Caco-2 (cell line): Measurements from ENCODE around the gene HSPA12A. TPM values are rescaled to one million over a fixed set of nuclear protein-coding genes. Genes with fewer than 3 reads are reported as not detected.

Experiments
- BruUV-seq: library from RNA; stranded (reverse); fragments of 400-500 nt; replicated peaks from 2 replicates; lab custom pipeline; 2021; lab: Mats Ljungman, UMichigan
- CTCF ChIA-PET: fragments of 300-600 bp; sonication (Branson Sonifier 250); formaldehyde crosslinking; loops from one replicate; lab custom pipeline; 2022; ENCODE audit warnings: antibody characterized with exemption; lab: Charles Lee
- POLR2A ChIA-PET: fragments of 300-600 bp; sonication (Branson Sonifier 250); formaldehyde crosslinking; loops from one replicate; lab custom pipeline; 2022; ENCODE audit warnings: antibody characterized with exemption; lab: Charles Lee
- DNase-seq, 2 experiments: peaks; one replicate each; pipeline versions ENCODE4 v3.0.0 to v3.0.0-alpha.2; 2020 to 2022
- H3K27me3 ChIP-seq: replicated peaks from 2 replicates; pipeline ENCODE4 v1.6.0; 2011; ENCODE audit warnings: low read length; ENCODE audit not compliant: control insufficient read depth, insufficient read depth
- H3K36me3 ChIP-seq: 2 replicates; pipeline ENCODE4 v1.5.1; 2011; ENCODE audit warnings: low read length; ENCODE audit not compliant: control insufficient read depth, insufficient read depth
- H3K4me1 ChIP-seq: fragments of 250-450 bp; sonication (Bioruptor Pico); 2 replicates; pipeline ENCODE4 v1.5.1; 2020; ENCODE audit warnings: mild to moderate bottlenecking
- H3K4me3 ChIP-seq: 2 replicates; pipeline ENCODE4 v1.5.1; 2011; ENCODE audit warnings: low read depth, mild to moderate bottlenecking, control low read depth, low read length
- H3K9me3 ChIP-seq: fragments of 250-450 bp; sonication (Bioruptor Pico); 2 replicates; pipeline ENCODE4 v1.5.1; 2020; ENCODE audit warnings: mild to moderate bottlenecking, moderate library complexity
- H3K27ac Mint-ChIP-seq: one replicate; pipeline ENCODE4 v1.8.0; 2022; ENCODE audit warnings: mixed read lengths; ENCODE audit not compliant: unreplicated experiment
- H3K27me3 Mint-ChIP-seq: one replicate; pipeline ENCODE4 v1.8.0; 2022; ENCODE audit warnings: mixed read lengths; ENCODE audit not compliant: insufficient read depth, unreplicated experiment
- H3K36me3 Mint-ChIP-seq: one replicate; pipeline ENCODE4 v1.8.0; 2022; ENCODE audit warnings: mild to moderate bottlenecking, mixed read lengths; ENCODE audit not compliant: insufficient read depth, unreplicated experiment
- H3K4me1 Mint-ChIP-seq: one replicate; pipeline ENCODE4 v1.8.0; 2022; ENCODE audit warnings: low read depth, mixed read lengths; ENCODE audit not compliant: unreplicated experiment
- H3K4me3 Mint-ChIP-seq: one replicate; pipeline ENCODE4 v1.8.0; 2022; ENCODE audit warnings: mild to moderate bottlenecking, moderate library complexity, mixed read lengths; ENCODE audit not compliant: unreplicated experiment
- H3K9me3 Mint-ChIP-seq: one replicate; pipeline ENCODE4 v1.8.0; 2022; ENCODE audit warnings: mixed read lengths; ENCODE audit not compliant: unreplicated experiment
- CTCF ChIP-seq, 2 experiments: fragments of 200-600 bp in 1 of 2; IDR thresholded peaks; 1 replicate in 1 of 2; 2 replicates in 1 of 2; pipeline versions ENCODE4 v1.5.1 to v1.8.0; 2011 to 2022; ENCODE audit warnings: antibody characterized with exemption in 1 of 2, control low read depth in 1 of 2, inconsistent platforms in 1 of 2, low read depth in 1 of 2, low read length in 1 of 2, mild to moderate bottlenecking in 1 of 2, moderate library complexity in 1 of 2; ENCODE audit not compliant: insufficient read depth in 1 of 2, severe bottlenecking in 1 of 2, unreplicated experiment in 1 of 2
- intact Hi-C: fragments of 100-400 bp; cut with micrococcal nuclease; formaldehyde crosslinking; loops from one replicate; pipeline ENCODE4 v1.10.0; 2022; ENCODE audit not compliant: unreplicated experiment
- total RNA-seq: library from RNA; stranded (reverse); gene quantifications from 2 replicates; pipeline ENCODE4 v1.2.3, GENCODE V29; 2022

Gene HSPA12A
- total RNA-seq, 1 experiment from 2014 or later, result 27.0 TPM

- H3K36me3 ChIP-seq, result no peaks in the 10 kb centered on the region
- CTCF ChIA-PET, result no interaction called here
- no peak for DNase-seq
- no peaks in the 10 kb centered on the region for H3K4me1 ChIP-seq
- no peak overlapping the region for H3K27ac Mint-ChIP-seq
- no peaks in the 10 kb centered on the region for H3K4me1 Mint-ChIP-seq
- TF ChIP-seq CTCF (IDR thresholded peaks at IDR 0.05; ENCODE audit: insufficient read depth in 1 of 2, low read depth in 1 of 2, low read length in 1 of 2, severe bottlenecking in 1 of 2, unreplicated experiment in 1 of 2), result no peak
- no peak overlapping the region for H3K4me3 Mint-ChIP-seq
- H3K9me3 Mint-ChIP-seq, result no peaks in the 10 kb centered on the region
- H3K9me3 ChIP-seq, result no peaks in the 10 kb centered on the region
- BruUV-seq, result no TSS peak
- H3K4me3 ChIP-seq, result no peak overlapping the region
- peaks cover 3% of the 10 kb centered on the region for H3K27me3 Mint-ChIP-seq
- intact Hi-C loops, result no loop called here
- POLR2A ChIA-PET, result no interaction called here
- H3K27me3 ChIP-seq, result no peaks in the 10 kb centered on the region
- no peaks in the 10 kb centered on the region for H3K36me3 Mint-ChIP-seq
Observed at GRCh38 chr10:116664631-116665030, 77.7 kb downstream of the HSPA12A start.

- BruUV-seq, result no TSS peak
- POLR2A ChIA-PET, result no interaction called here
Observed at GRCh38 chr10:116663342-116663741, 79.0 kb downstream of the HSPA12A start.

GRCh38 chr10:116660860-116661259, 81.5 kb downstream of the HSPA12A start:
- intact Hi-C loops, result no loop called here
- TF ChIP-seq CTCF (IDR thresholded peaks at IDR 0.05; ENCODE audit: insufficient read depth in 1 of 2, low read depth in 1 of 2, low read length in 1 of 2, severe bottlenecking in 1 of 2, unreplicated experiment in 1 of 2), result no peak
- peaks cover 3% of the 10 kb centered on the region for H3K27me3 Mint-ChIP-seq

More at GRCh38 chr10:116663342-116663741, 79.0 kb downstream of the HSPA12A start:
- H3K4me1 ChIP-seq, result no peaks in the 10 kb centered on the region
- no peak for DNase-seq
- no peak for TF ChIP-seq CTCF (IDR thresholded peaks at IDR 0.05; ENCODE audit: insufficient read depth in 1 of 2, low read depth in 1 of 2, low read length in 1 of 2, severe bottlenecking in 1 of 2, unreplicated experiment in 1 of 2)
- H3K27me3 Mint-ChIP-seq, result peaks cover 3% of the 10 kb centered on the region
- H3K9me3 ChIP-seq, result no peaks in the 10 kb centered on the region
- H3K27me3 ChIP-seq, result no peaks in the 10 kb centered on the region
- no peaks in the 10 kb centered on the region for H3K4me1 Mint-ChIP-seq
- H3K36me3 Mint-ChIP-seq, result no peaks in the 10 kb centered on the region
- CTCF ChIA-PET, result interaction anchor here (1.1 kb wide), 1 partner anchor 36 kb away, joined by 3 read pairs; no protein-coding TSS in a partner anchor
- H3K27ac Mint-ChIP-seq, result no peak overlapping the region
- H3K36me3 ChIP-seq, result no peaks in the 10 kb centered on the region
- no peak overlapping the region for H3K4me3 ChIP-seq
- intact Hi-C loops, result no loop called here
- no peaks in the 10 kb centered on the region for H3K9me3 Mint-ChIP-seq
- no peak overlapping the region for H3K4me3 Mint-ChIP-seq

More at GRCh38 chr10:116660860-116661259, 81.5 kb downstream of the HSPA12A start:
- Mint-ChIP-seq H3K9me3 (no peaks in the 10 kb centered on the region), H3K4me3 (no peak overlapping the region), H3K36me3 (no peaks in the 10 kb centered on the region), H3K27ac (no peak overlapping the region), H3K4me1 (no peaks in the 10 kb centered on the region)
- POLR2A ChIA-PET, result no interaction called here
- no peaks in the 10 kb centered on the region for H3K27me3 ChIP-seq
- H3K36me3 ChIP-seq, result no peaks in the 10 kb centered on the region
- H3K4me3 ChIP-seq, result no peak overlapping the region
- no peaks in the 10 kb centered on the region for H3K4me1 ChIP-seq
- CTCF ChIA-PET, result interaction anchor here (0.7 to 0.9 kb wide), 2 partner anchors 34 to 128 kb away, joined by 4 to 8 read pairs; no protein-coding TSS in a partner anchor
- H3K9me3 ChIP-seq, result no peaks in the 10 kb centered on the region
- BruUV-seq, result no TSS peak
- no peak for DNase-seq
